Activated naive CD8-positive, alpha-beta T cell (primary cell): Measurements from ENCODE around the gene TYSND1.
"Not testable (repeated sequence)": the region's sequence is repeated elsewhere in the genome, so short reads cannot be mapped to it uniquely, and the experiment has no call there.

ENCODE experiments used
- H3K27ac Mint-ChIP-seq: one replicate; pipeline ENCODE4 v1.8.0; 2021; ENCODE audit warnings: mixed read lengths
- H3K27me3 Mint-ChIP-seq: one replicate; pipeline ENCODE4 v1.8.0; 2021; ENCODE audit warnings: mixed read lengths
- H3K36me3 Mint-ChIP-seq: one replicate; pipeline ENCODE4 v1.8.0; 2021; ENCODE audit warnings: mixed read lengths
- H3K4me1 Mint-ChIP-seq: one replicate; pipeline ENCODE4 v1.8.0; 2021; ENCODE audit warnings: low read depth, mixed read lengths
- H3K4me3 Mint-ChIP-seq: one replicate; pipeline ENCODE4 v1.8.0; 2021; ENCODE audit warnings: mild to moderate bottlenecking, mixed read lengths
- H3K9me3 Mint-ChIP-seq: one replicate; pipeline ENCODE4 v1.8.0; 2021; ENCODE audit warnings: low read depth, mixed read lengths

Gene TYSND1

GRCh38 chr10:70131560-70131937 lies 15.0 kb downstream of the TYSND1 start:
- H3K4me3 Mint-ChIP-seq: peak overlapping the region; percentile 89
- peak overlapping the region; percentile 90 for H3K27ac Mint-ChIP-seq
- peaks cover 29% of the 10 kb centered on the region for H3K4me1 Mint-ChIP-seq
- H3K27me3 Mint-ChIP-seq: no peaks in the 10 kb centered on the region
- peaks cover 5% of the 10 kb centered on the region for H3K36me3 Mint-ChIP-seq
- no peaks in the 10 kb centered on the region for H3K9me3 Mint-ChIP-seq

- H3K27ac Mint-ChIP-seq: no peak overlapping the region
- peaks cover 28% of the 10 kb centered on the region for H3K4me1 Mint-ChIP-seq
- no peaks in the 10 kb centered on the region for H3K27me3 Mint-ChIP-seq
- H3K36me3 Mint-ChIP-seq: peaks cover 5% of the 10 kb centered on the region
- H3K9me3 Mint-ChIP-seq: no peaks in the 10 kb centered on the region
- H3K4me3 Mint-ChIP-seq: peak overlapping the region; percentile 63
Measured at GRCh38 chr10:70130878-70131559, 15.5 kb downstream of the TYSND1 start.

- Mint-ChIP-seq H3K27ac (no peak overlapping the region), H3K4me3 (no peak overlapping the region), H3K27me3 (no peaks in the 10 kb centered on the region), H3K36me3 (peaks cover 7% of the 10 kb centered on the region), H3K9me3 (no peaks in the 10 kb centered on the region), H3K4me1 (peaks cover 10% of the 10 kb centered on the region)
Measured at GRCh38 chr10:70126700-70127395, 19.7 kb downstream of the TYSND1 start.

GRCh38 chr10:70125918-70126552 lies 20.5 kb downstream of the TYSND1 start:
- Mint-ChIP-seq H3K27me3 (no peaks in the 10 kb centered on the region), H3K9me3 (no peaks in the 10 kb centered on the region), H3K27ac (no peak overlapping the region), H3K36me3 (peaks cover 7% of the 10 kb centered on the region), H3K4me1 (peaks cover 7% of the 10 kb centered on the region), H3K4me3 (no peak overlapping the region)

GRCh38 chr10:70124918-70125317 lies 21.6 kb downstream of the TYSND1 start:
- H3K27ac Mint-ChIP-seq: no peak overlapping the region
- H3K9me3 Mint-ChIP-seq: no peaks in the 10 kb centered on the region
- H3K27me3 Mint-ChIP-seq: no peaks in the 10 kb centered on the region
- peaks cover 2% of the 10 kb centered on the region for H3K36me3 Mint-ChIP-seq
- no peak overlapping the region for H3K4me3 Mint-ChIP-seq
- no peaks in the 10 kb centered on the region for H3K4me1 Mint-ChIP-seq

- H3K4me1 Mint-ChIP-seq: no peaks in the 10 kb centered on the region
- H3K9me3 Mint-ChIP-seq: no peaks in the 10 kb centered on the region
- peaks cover 2% of the 10 kb centered on the region for H3K36me3 Mint-ChIP-seq
- no peak overlapping the region for H3K4me3 Mint-ChIP-seq
- no peaks in the 10 kb centered on the region for H3K27me3 Mint-ChIP-seq
- no peak overlapping the region for H3K27ac Mint-ChIP-seq
Measured at GRCh38 chr10:70124415-70124814, 22.1 kb downstream of the TYSND1 start.

GRCh38 chr10:70123817-70124216 lies 22.7 kb downstream of the TYSND1 start:
- Mint-ChIP-seq H3K4me1 (no peaks in the 10 kb centered on the region), H3K27me3 (no peaks in the 10 kb centered on the region), H3K4me3 (no peak overlapping the region), H3K36me3 (peaks cover 6% of the 10 kb centered on the region), H3K27ac (no peak overlapping the region), H3K9me3 (no peaks in the 10 kb centered on the region)

- not testable (repeated sequence) for H3K27me3 Mint-ChIP-seq, H3K27ac Mint-ChIP-seq, H3K4me3 Mint-ChIP-seq, H3K4me1 Mint-ChIP-seq, H3K36me3 Mint-ChIP-seq, H3K9me3 Mint-ChIP-seq
Measured at GRCh38 chr10:70123166-70123565, 23.3 kb downstream of the TYSND1 start.

- Mint-ChIP-seq H3K4me1 (no peaks in the 10 kb centered on the region), H3K4me3 (no peak overlapping the region), H3K36me3 (peaks cover 6% of the 10 kb centered on the region), H3K27me3 (no peaks in the 10 kb centered on the region), H3K9me3 (no peaks in the 10 kb centered on the region), H3K27ac (no peak overlapping the region)
Measured at GRCh38 chr10:70122742-70123141, 23.8 kb downstream of the TYSND1 start.

GRCh38 chr10:70121281-70121949 lies 25.1 kb downstream of the TYSND1 start:
- no peaks in the 10 kb centered on the region for H3K4me1 Mint-ChIP-seq
- H3K9me3 Mint-ChIP-seq: no peaks in the 10 kb centered on the region
- no peak overlapping the region for H3K27ac Mint-ChIP-seq
- peaks cover 6% of the 10 kb centered on the region for H3K36me3 Mint-ChIP-seq
- no peak overlapping the region for H3K4me3 Mint-ChIP-seq
- H3K27me3 Mint-ChIP-seq: no peaks in the 10 kb centered on the region

- no peak overlapping the region for H3K4me3 Mint-ChIP-seq
- no peaks in the 10 kb centered on the region for H3K9me3 Mint-ChIP-seq
- no peaks in the 10 kb centered on the region for H3K27me3 Mint-ChIP-seq
- H3K4me1 Mint-ChIP-seq: peaks cover 7% of the 10 kb centered on the region
- no peak overlapping the region for H3K27ac Mint-ChIP-seq
- peaks cover 6% of the 10 kb centered on the region for H3K36me3 Mint-ChIP-seq
Measured at GRCh38 chr10:70120417-70120816, 26.1 kb downstream of the TYSND1 start.

GRCh38 chr10:70119623-70120022 lies 26.9 kb downstream of the TYSND1 start:
- no peaks in the 10 kb centered on the region for H3K27me3 Mint-ChIP-seq
- peaks cover 7% of the 10 kb centered on the region for H3K4me1 Mint-ChIP-seq
- no peaks in the 10 kb centered on the region for H3K9me3 Mint-ChIP-seq
- peaks cover 6% of the 10 kb centered on the region for H3K36me3 Mint-ChIP-seq
- no peak overlapping the region for H3K4me3 Mint-ChIP-seq
- no peak overlapping the region for H3K27ac Mint-ChIP-seq

- Mint-ChIP-seq H3K27me3 (no peaks in the 10 kb centered on the region), H3K9me3 (no peaks in the 10 kb centered on the region), H3K27ac (no peak overlapping the region), H3K4me3 (no peak overlapping the region), H3K36me3 (peaks cover 4% of the 10 kb centered on the region), H3K4me1 (peaks cover 7% of the 10 kb centered on the region)
Measured at GRCh38 chr10:70119197-70119596, 27.3 kb downstream of the TYSND1 start.

- no peaks in the 10 kb centered on the region for H3K27me3 Mint-ChIP-seq
- no peaks in the 10 kb centered on the region for H3K9me3 Mint-ChIP-seq
- H3K36me3 Mint-ChIP-seq: peaks cover 4% of the 10 kb centered on the region
Measured at GRCh38 chr10:70118196-70118595, 28.3 kb downstream of the TYSND1 start.

GRCh38 chr10:70117646-70118045 lies 28.9 kb downstream of the TYSND1 start:
- H3K27me3 Mint-ChIP-seq: no peaks in the 10 kb centered on the region
- peaks cover 7% of the 10 kb centered on the region for H3K4me1 Mint-ChIP-seq
- H3K4me3 Mint-ChIP-seq: no peak overlapping the region
- H3K9me3 Mint-ChIP-seq: no peaks in the 10 kb centered on the region
- H3K36me3 Mint-ChIP-seq: peaks cover 5% of the 10 kb centered on the region
- no peak overlapping the region for H3K27ac Mint-ChIP-seq

More at GRCh38 chr10:70118196-70118595, 28.3 kb downstream of the TYSND1 start:
- Mint-ChIP-seq H3K4me1 (peaks cover 7% of the 10 kb centered on the region), H3K27ac (no peak overlapping the region), H3K4me3 (no peak overlapping the region)
